Measurements from ENCODE around the gene CELA3B. TPM values are rescaled to one million over a fixed set of nuclear protein-coding genes. Genes with fewer than 3 reads are reported as not detected.

The CELA3B gene
- total and polyA plus RNA-seq, 2 donors from 2014 or later = not detected

- no peaks in the 10 kb centered on the region for H3K9me3 ChIP-seq (ENCODE audit: control insufficient read depth in 2 of 3, insufficient read depth in 1 of 3, low read length in 3 of 3)
- no peak overlapping the region for H3K9ac ChIP-seq (ENCODE audit: low read length in 3 of 3)
- no peak for TF ChIP-seq CTCF (IDR thresholded peaks at IDR 0.05; ENCODE audit: borderline replicate concordance, extremely low read depth, insufficient read depth)
- DNase-seq (peak in 1 of 5 donors; percentile 78), FAIRE-seq (no peak)
- H3K4me1 ChIP-seq (ENCODE audit: control insufficient read depth in 2 of 3, insufficient read depth in 2 of 3, low read depth in 1 of 3, low read length in 3 of 3) = peaks cover 3 to 21% (median 8%) of the 10 kb centered on the region in 3 donors
- no peaks in the 10 kb centered on the region for H3K36me3 ChIP-seq (ENCODE audit: control insufficient read depth in 2 of 3, insufficient read depth in 3 of 3, low read length in 3 of 3)
- H3K4me3 ChIP-seq (ENCODE audit: low read length in 3 of 3) = no peak overlapping the region
- intact Hi-C loops (cut with DNase I) = no loop called here
- H3K27ac ChIP-seq (ENCODE audit: low read depth in 2 of 2, low read length in 2 of 2) = peak overlapping the region in 1 of 2 donors; percentile 47
- no peaks in the 10 kb centered on the region for H3K27me3 ChIP-seq (ENCODE audit: control insufficient read depth, insufficient read depth, low read length)
Observed at GRCh38 chr1:21938732-21939538, 37.9 kb upstream of the CELA3B start.

GRCh38 chr1:21939650-21940374 is 37.0 kb upstream of the CELA3B start:
- Histone ChIP-seq H3K9me3 (ENCODE audit: control insufficient read depth in 2 of 3, insufficient read depth in 1 of 3, low read length in 3 of 3) (no peaks in the 10 kb centered on the region), H3K36me3 (ENCODE audit: control insufficient read depth in 2 of 3, insufficient read depth in 3 of 3, low read length in 3 of 3) (no peaks in the 10 kb centered on the region), H3K4me1 (ENCODE audit: control insufficient read depth in 2 of 3, insufficient read depth in 2 of 3, low read depth in 1 of 3, low read length in 3 of 3) (peaks cover 3 to 18% (median 8%) of the 10 kb centered on the region in 3 donors), H3K27ac (ENCODE audit: low read depth in 2 of 2, low read length in 2 of 2) (peak overlapping the region in 1 of 2 donors; percentile 18), H3K9ac (ENCODE audit: low read length in 3 of 3) (no peak overlapping the region), H3K4me3 (ENCODE audit: low read length in 3 of 3) (no peak overlapping the region), H3K27me3 (ENCODE audit: control insufficient read depth, insufficient read depth, low read length) (no peaks in the 10 kb centered on the region)
- DNase-seq (peak; percentile 70 to 95 (median 84)), FAIRE-seq (no peak)
- peak; percentile 44 for TF ChIP-seq CTCF (IDR thresholded peaks at IDR 0.05; ENCODE audit: borderline replicate concordance, extremely low read depth, insufficient read depth)
- intact Hi-C loops (cut with DNase I) = no loop called here

- Histone ChIP-seq H3K27ac (ENCODE audit: low read depth in 2 of 2, low read length in 2 of 2) (no peak overlapping the region), H3K27me3 (ENCODE audit: control insufficient read depth, insufficient read depth, low read length) (no peaks in the 10 kb centered on the region), H3K36me3 (ENCODE audit: control insufficient read depth in 2 of 3, insufficient read depth in 3 of 3, low read length in 3 of 3) (no peaks in the 10 kb centered on the region), H3K9ac (ENCODE audit: low read length in 3 of 3) (no peak overlapping the region), H3K4me3 (ENCODE audit: low read length in 3 of 3) (no peak overlapping the region), H3K4me1 (ENCODE audit: control insufficient read depth in 2 of 3, insufficient read depth in 2 of 3, low read depth in 1 of 3, low read length in 3 of 3) (peaks cover 3 to 14% (median 8%) of the 10 kb centered on the region in 3 donors), H3K9me3 (ENCODE audit: control insufficient read depth in 2 of 3, insufficient read depth in 1 of 3, low read length in 3 of 3) (no peaks in the 10 kb centered on the region)
- DNase-seq (no peak), FAIRE-seq (no peak)
- intact Hi-C loops (cut with DNase I) = no loop called here
- TF ChIP-seq CTCF (IDR thresholded peaks at IDR 0.05; ENCODE audit: borderline replicate concordance, extremely low read depth, insufficient read depth) = no peak
Observed at GRCh38 chr1:21940492-21940891, 36.3 kb upstream of the CELA3B start.

All from kidney (tissue), 14 donors.